Kidney epithelial cell (primary cell): ENCODE results near the gene HHAT. TPM values are rescaled to one million over a fixed set of nuclear protein-coding genes. Genes with fewer than 3 reads are reported as not detected.

Experiments used
- DNase-seq: peaks from one replicate; pipeline ENCODE4 v3.0.0-alpha.2; 2010; ENCODE audit warnings: low read depth
- H3K27me3 ChIP-seq: 2 replicates; pipeline ENCODE4 v1.6.0; 2011; ENCODE audit warnings: low read length; ENCODE audit not compliant: control insufficient read depth, insufficient read depth
- H3K36me3 ChIP-seq: 2 replicates; pipeline ENCODE4 v1.5.1; 2011; ENCODE audit warnings: low read length; ENCODE audit not compliant: control insufficient read depth, insufficient read depth
- H3K4me3 ChIP-seq: 2 replicates; pipeline ENCODE4 v1.5.1; 2011; ENCODE audit warnings: low read depth, mild to moderate bottlenecking, control low read depth, low read length
- CTCF ChIP-seq: IDR thresholded peaks from 2 replicates; pipeline ENCODE4 v1.5.1; 2011; ENCODE audit warnings: mild to moderate bottlenecking, moderate library complexity, low read length, control low read depth, inconsistent platforms; ENCODE audit not compliant: insufficient read depth, poor library complexity, severe bottlenecking
- total RNA-seq: library from RNA; depleted of rRNA; stranded (reverse); fragments of >200 nt; gene quantifications from 2 replicates; pipeline ENCODE4 v1.2.3, GENCODE V29; 2015

HHAT gene
- total RNA-seq, 1 donor from 2014 or later, result 15.0 TPM

DNA sequence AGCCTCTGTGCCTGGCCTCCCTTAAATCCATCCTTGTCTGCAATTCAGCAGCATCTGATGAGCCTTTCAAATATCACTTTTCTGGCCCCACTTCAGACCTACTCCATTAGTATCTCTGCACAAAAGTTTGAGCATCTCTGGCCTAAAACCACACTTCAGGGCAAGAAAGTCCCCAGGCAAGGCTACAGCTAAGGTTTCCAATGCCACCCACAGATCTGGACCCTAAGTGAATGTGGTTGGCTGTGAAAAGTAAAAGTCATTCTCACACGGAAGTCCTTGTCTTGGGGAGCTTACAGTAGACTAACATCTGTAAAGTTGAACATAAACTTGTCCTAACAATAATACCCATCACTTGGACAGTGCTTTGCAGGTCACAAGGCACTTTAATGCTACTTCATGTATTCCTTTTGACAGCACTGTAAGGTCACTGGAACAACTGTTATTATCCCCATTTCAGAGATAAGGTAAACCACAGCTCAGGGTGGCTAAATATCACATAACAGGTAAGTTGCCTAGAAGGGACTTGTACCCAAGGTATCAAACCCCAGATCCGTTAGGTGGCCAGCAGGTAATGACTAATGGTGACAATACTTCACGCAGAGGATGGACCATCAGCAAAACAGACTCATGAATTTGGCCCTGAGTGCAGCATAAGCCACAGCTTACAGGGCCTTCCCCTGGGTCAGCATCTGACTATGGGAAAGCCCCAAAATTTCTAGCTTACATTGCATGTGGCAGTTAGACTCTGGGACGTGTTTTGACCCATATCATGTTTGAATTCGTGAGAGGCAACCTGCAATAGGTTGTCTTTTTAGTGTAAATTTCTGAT lies 356.0 kb downstream of the HHAT start:
- no peaks in the 10 kb centered on the region for H3K27me3 ChIP-seq
- H3K36me3 ChIP-seq, result no peaks in the 10 kb centered on the region
- DNase-seq, result no peak
- TF ChIP-seq CTCF, result no peak
- no peak overlapping the region for H3K4me3 ChIP-seq

DNA sequence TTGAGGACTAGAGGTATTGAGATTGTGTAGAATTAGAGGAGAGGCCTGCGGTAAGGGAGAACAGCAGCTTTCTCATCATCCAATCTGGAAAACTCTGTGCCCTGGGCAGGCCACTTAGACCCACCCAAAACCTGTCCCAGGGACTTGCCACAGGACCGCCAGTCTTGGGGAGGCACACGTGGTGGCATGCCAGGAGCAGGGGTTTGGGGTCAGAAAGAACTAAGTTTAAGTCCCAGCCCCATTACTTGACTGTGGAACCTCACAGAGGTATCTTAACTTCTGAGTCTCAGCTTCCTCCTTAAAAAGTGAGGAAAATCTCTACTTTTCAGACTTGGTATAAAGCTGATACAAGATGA lies 356.6 kb downstream of the HHAT start:
- H3K36me3 ChIP-seq, result no peaks in the 10 kb centered on the region
- H3K27me3 ChIP-seq, result no peaks in the 10 kb centered on the region
- H3K4me3 ChIP-seq, result no peak overlapping the region
- no peak for DNase-seq
- TF ChIP-seq CTCF, result no peak

DNA sequence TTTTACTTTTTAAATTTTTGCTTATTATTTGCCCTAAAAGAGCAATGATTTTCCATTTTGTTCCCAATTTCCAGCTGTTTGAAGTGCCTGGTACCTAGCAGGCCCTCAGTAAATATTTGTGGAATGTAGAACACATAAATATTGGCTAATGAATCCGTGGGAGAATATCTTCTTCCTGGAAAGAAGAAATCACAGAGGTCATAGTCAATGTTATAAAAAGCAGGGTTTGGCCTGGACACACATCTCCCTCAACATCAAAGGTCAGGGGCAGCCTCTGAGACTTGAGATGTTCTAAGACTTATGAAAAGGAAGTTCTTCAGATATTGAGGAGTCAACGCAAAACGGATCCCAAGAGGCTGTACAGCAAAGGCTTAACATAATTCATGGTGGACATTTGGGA lies 358.1 kb downstream of the HHAT start:
- no peak for DNase-seq
- H3K4me3 ChIP-seq, result no peak overlapping the region
- no peaks in the 10 kb centered on the region for H3K27me3 ChIP-seq
- TF ChIP-seq CTCF, result no peak
- H3K36me3 ChIP-seq, result no peaks in the 10 kb centered on the region

DNA sequence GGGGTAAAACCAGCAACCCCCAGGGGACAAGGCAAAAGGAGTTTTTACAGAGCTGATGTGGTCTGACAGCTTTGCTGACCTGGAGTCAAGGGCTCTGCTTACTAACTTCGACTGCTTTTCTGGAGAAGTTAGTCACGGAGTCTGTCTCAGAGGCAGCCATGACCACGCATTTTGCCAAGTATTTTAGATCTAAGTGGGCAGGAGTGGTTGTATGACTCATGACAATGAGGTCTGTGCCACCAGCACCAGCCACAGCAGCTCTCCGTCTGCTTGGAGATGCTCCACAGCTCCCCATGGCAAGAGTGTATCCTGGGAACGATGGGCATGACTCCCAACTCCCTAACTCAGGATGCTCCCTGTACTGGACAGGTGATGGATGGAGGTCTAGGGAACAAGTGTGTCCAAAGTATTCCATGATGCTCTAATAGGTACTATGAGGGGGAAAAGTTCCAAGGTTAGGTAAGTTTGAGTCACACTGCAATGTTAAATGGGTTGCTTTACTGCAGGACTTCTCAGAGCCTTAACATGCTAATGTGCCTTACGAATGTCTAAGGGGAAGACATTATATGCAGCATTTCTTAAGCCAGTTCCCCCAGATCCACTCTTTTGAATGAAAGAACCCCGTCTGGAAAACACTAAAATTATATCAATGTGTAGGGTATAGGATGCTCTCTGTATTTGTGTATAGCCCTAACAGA lies 359.0 kb downstream of the HHAT start:
- Histone ChIP-seq H3K4me3 (no peak overlapping the region), H3K27me3 (no peaks in the 10 kb centered on the region), H3K36me3 (no peaks in the 10 kb centered on the region)
- DNase-seq, result no peak
- no peak for TF ChIP-seq CTCF

DNA sequence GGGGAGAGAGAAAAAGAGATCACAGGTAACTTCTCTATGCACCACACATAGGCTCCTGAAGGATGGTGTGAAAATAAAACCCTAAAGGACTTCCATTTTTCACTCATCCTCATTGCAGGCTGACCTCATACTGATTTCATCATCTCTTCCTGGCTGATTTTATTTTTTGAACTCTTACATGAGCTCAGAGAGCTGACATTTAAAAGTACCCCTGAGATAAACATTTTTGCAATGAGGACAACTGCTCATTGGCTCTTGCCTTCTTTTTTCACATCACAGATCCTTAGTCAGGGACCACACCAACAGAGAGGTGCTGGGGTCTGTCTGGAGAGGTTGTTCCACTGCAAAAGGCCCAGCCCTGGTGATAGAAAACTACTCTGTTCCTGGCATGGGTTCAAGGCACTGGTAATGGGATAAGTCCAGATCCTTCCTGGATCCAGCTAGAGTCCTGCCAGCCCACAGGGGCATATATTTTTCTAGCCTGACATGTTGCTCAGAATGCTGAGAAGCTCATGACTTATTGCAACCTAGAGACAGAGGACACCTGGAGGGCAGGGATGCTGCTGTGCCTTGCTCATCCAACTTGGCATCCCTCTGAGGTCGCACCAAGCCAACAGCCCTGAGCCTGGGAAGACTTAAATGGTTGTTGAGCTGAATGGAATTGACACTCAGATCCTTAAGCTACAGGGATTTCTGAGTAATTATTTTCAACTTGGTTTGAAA lies 360.0 kb downstream of the HHAT start:
- Histone ChIP-seq H3K27me3 (no peaks in the 10 kb centered on the region), H3K36me3 (no peaks in the 10 kb centered on the region), H3K4me3 (no peak overlapping the region)
- DNase-seq, result no peak
- TF ChIP-seq CTCF, result no peak
